HG03575 (cell line): Measurements from ENCODE around the gene SGTA.

ENCODE experiments used
- ATAC-seq: cut with Tn5 transposase; IDR thresholded peaks from one replicate; pipeline ENCODE4 v1.9.1; 2021; ENCODE audit not compliant: unreplicated experiment, insufficient number of reproducible peaks, low FRiP score; ENCODE audit errors: extremely low read depth

SGTA gene

GRCh38 chr19:2759362-2759761 lies 23.7 kb downstream of the SGTA start:
- ATAC-seq: no peak

- ATAC-seq: no peak
Observed at GRCh38 chr19:2758601-2759313, 24.3 kb downstream of the SGTA start.

GRCh38 chr19:2756921-2757881 lies 25.9 kb downstream of the SGTA start:
- ATAC-seq: no peak

GRCh38 chr19:2756477-2756876 lies 26.6 kb downstream of the SGTA start:
- no peak for ATAC-seq

GRCh38 chr19:2755811-2756210 lies 27.3 kb downstream of the SGTA start:
- no peak for ATAC-seq

- ATAC-seq: no peak
Observed at GRCh38 chr19:2755448-2755705, 27.7 kb downstream of the SGTA start.

- no peak for ATAC-seq
Observed at GRCh38 chr19:2754659-2755447, 28.2 kb downstream of the SGTA start.

- no peak for ATAC-seq
Observed at GRCh38 chr19:2751438-2751830, 31.6 kb downstream of the SGTA start.

- ATAC-seq: no peak
Observed at GRCh38 chr19:2750808-2751437, 32.1 kb downstream of the SGTA start.

GRCh38 chr19:2747349-2747748 lies 35.7 kb downstream of the SGTA start:
- ATAC-seq: no peak

- no peak for ATAC-seq
Observed at GRCh38 chr19:2744113-2744512, 39.0 kb downstream of the SGTA start.

- no peak for ATAC-seq
Observed at GRCh38 chr19:2743099-2743498, 40.0 kb downstream of the SGTA start.

- no peak for ATAC-seq
Observed at GRCh38 chr19:2740314-2740656, 42.8 kb downstream of the SGTA start.

- no peak for ATAC-seq
Observed at GRCh38 chr19:2739602-2740313, 43.3 kb downstream of the SGTA start, which contains the start of gene SLC39A3. Gene SLC39A3 (minus strand): TSS chr19:2740017. CDS start chr19:2737257, 2,760 bp downstream.

- ATAC-seq: no peak
Observed at GRCh38 chr19:2736550-2737190, 46.4 kb downstream of the SGTA start.

GRCh38 chr19:2735374-2735773 lies 47.7 kb downstream of the SGTA start:
- no peak for ATAC-seq

- no peak for ATAC-seq
Observed at GRCh38 chr19:2734589-2735288, 48.3 kb downstream of the SGTA start.
